Parathyroid adenoma (tissue), 2 donors: ENCODE results near the gene CUX1.

ENCODE experiments used
- H2AFZ ChIP-seq: fragments of 300-600 bp; sonication (generic); one replicate; pipeline ENCODE4 v1.7.0; 2017; ENCODE audit warnings: antibody characterized with exemption, mild to moderate bottlenecking
- H3K27ac ChIP-seq: fragments of 300-600 bp; sonication (generic); one replicate; pipeline ENCODE4 v1.7.0; 2017
- H3K27me3 ChIP-seq: fragments of 300-600 bp; sonication (generic); one replicate; pipeline ENCODE4 v1.7.0; 2017; ENCODE audit warnings: low read length; ENCODE audit not compliant: control insufficient read depth, insufficient read depth
- H3K36me3 ChIP-seq: fragments of 300-600 bp; sonication (generic); one replicate; pipeline ENCODE4 v1.7.0; 2017; ENCODE audit warnings: low read length; ENCODE audit not compliant: control insufficient read depth, insufficient read depth
- H3K4me1 ChIP-seq: fragments of 300-600 bp; sonication (generic); one replicate; pipeline ENCODE4 v1.7.0; 2017; ENCODE audit warnings: control low read depth
- H3K4me2 ChIP-seq: fragments of 300-600 bp; sonication (generic); one replicate; pipeline ENCODE4 v1.7.0; 2017; ENCODE audit warnings: low read length
- H3K4me3 ChIP-seq: fragments of 300-600 bp; sonication (generic); one replicate; pipeline ENCODE4 v1.7.0; 2017; ENCODE audit warnings: low read depth, low read length
- H3K79me2 ChIP-seq: fragments of 300-600 bp; sonication (generic); one replicate; pipeline ENCODE4 v1.7.0; 2017; ENCODE audit warnings: control low read depth
- H3K9ac ChIP-seq: fragments of 300-600 bp; sonication (generic); one replicate; pipeline ENCODE4 v1.7.0; 2017; ENCODE audit warnings: mild to moderate bottlenecking
- H3K9me3 ChIP-seq: fragments of 300-600 bp; sonication (generic); one replicate; pipeline ENCODE4 v1.7.0; 2017; ENCODE audit warnings: low read length; ENCODE audit not compliant: control insufficient read depth
- TF ChIP-seq, protein P1 (sequence below): fragments of 300-600 bp; sonication (generic); IDR thresholded peaks from one replicate; pipeline ENCODE4 v1.7.0; 2017; ENCODE audit warnings: antibody characterized with exemption, mild to moderate bottlenecking
- donor health status: primary hyperparathyroidism.

Gene CUX1

GRCh38 chr7:102095321-102096011 lies 278.0 kb downstream of the CUX1 start:
- Histone ChIP-seq H3K27me3 (no peaks in the 10 kb centered on the region), H3K9me3 (no peaks in the 10 kb centered on the region), H3K79me2 (no peaks in the 10 kb centered on the region), H3K27ac (no peak overlapping the region), H3K36me3 (no peaks in the 10 kb centered on the region), H3K4me2 (no peak overlapping the region), H2AFZ (no peak overlapping the region), H3K4me3 (no peak overlapping the region), H3K4me1 (no peaks in the 10 kb centered on the region), H3K9ac (no peak overlapping the region)
- TF ChIP-seq, protein P1, sequence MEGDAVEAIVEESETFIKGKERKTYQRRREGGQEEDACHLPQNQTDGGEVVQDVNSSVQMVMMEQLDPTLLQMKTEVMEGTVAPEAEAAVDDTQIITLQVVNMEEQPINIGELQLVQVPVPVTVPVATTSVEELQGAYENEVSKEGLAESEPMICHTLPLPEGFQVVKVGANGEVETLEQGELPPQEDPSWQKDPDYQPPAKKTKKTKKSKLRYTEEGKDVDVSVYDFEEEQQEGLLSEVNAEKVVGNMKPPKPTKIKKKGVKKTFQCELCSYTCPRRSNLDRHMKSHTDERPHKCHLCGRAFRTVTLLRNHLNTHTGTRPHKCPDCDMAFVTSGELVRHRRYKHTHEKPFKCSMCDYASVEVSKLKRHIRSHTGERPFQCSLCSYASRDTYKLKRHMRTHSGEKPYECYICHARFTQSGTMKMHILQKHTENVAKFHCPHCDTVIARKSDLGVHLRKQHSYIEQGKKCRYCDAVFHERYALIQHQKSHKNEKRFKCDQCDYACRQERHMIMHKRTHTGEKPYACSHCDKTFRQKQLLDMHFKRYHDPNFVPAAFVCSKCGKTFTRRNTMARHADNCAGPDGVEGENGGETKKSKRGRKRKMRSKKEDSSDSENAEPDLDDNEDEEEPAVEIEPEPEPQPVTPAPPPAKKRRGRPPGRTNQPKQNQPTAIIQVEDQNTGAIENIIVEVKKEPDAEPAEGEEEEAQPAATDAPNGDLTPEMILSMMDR: no peak

DNA sequence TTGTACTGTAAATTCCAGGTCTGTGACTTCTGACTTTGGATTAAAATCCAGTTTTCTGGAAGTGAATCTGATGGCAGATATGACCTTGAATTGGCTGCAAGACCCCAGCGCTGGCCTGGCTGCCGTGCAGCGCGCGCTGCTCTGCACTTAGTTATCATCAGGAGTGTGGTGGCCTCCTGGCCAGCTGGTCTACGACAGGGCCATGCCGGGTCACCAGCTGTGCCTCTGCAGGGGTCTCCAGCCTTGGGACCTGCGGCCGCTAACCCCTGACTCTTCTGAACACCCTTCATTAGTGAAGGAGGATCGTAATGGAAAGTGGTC lies 278.5 kb downstream of the CUX1 start:
- no peak overlapping the region for H3K4me3 ChIP-seq
- no peak overlapping the region for H2AFZ ChIP-seq
- H3K4me1 ChIP-seq: no peaks in the 10 kb centered on the region
- H3K36me3 ChIP-seq: no peaks in the 10 kb centered on the region
- H3K27ac ChIP-seq: no peak overlapping the region
- H3K9ac ChIP-seq: no peak overlapping the region
- H3K4me2 ChIP-seq: no peak overlapping the region
- TF ChIP-seq, protein P1: no peak
- no peaks in the 10 kb centered on the region for H3K79me2 ChIP-seq
- no peaks in the 10 kb centered on the region for H3K27me3 ChIP-seq
- no peaks in the 10 kb centered on the region for H3K9me3 ChIP-seq

DNA sequence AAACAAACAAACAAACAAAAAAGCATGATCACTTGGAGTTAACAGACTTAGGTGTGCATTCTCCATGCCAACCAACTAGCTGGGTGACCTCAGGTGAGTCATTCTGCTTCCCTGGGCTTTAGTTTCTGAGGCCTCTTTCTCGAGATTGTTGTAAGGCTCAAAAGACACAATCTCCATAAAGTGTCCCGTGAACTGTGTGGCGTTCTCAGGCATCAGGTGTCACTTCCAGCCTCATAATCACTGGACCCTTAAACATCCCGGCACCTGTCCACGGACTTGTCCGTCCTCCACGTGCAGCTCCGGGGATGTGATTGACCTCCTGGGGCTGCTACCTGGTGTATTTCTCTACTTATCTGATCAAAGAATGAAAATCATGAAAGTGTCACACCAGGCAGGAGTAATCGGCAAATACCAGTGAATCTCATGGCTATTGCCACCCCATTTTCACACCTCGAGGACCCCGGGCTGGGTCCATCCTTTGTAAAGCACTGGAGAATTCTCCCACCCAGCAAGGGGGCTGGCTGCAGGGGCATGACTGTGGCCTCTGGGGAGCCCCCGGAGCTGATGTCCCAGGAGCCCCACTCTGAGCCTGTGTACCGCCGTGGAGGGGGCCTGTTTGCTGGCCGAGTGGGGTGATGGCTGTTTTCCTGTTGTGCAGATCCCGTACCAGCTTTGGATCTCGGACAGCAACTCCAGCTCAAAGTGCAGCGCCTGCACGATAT lies 279.4 kb downstream of the CUX1 start:
- no peak overlapping the region for H3K4me2 ChIP-seq
- TF ChIP-seq, protein P1: no peak
- H3K9ac ChIP-seq: no peak overlapping the region
- no peak overlapping the region for H2AFZ ChIP-seq
- H3K4me3 ChIP-seq: no peak overlapping the region
- H3K79me2 ChIP-seq: no peaks in the 10 kb centered on the region
- no peaks in the 10 kb centered on the region for H3K4me1 ChIP-seq
- H3K36me3 ChIP-seq: no peaks in the 10 kb centered on the region
- no peaks in the 10 kb centered on the region for H3K27me3 ChIP-seq
- no peaks in the 10 kb centered on the region for H3K9me3 ChIP-seq
- H3K27ac ChIP-seq: no peak overlapping the region

DNA sequence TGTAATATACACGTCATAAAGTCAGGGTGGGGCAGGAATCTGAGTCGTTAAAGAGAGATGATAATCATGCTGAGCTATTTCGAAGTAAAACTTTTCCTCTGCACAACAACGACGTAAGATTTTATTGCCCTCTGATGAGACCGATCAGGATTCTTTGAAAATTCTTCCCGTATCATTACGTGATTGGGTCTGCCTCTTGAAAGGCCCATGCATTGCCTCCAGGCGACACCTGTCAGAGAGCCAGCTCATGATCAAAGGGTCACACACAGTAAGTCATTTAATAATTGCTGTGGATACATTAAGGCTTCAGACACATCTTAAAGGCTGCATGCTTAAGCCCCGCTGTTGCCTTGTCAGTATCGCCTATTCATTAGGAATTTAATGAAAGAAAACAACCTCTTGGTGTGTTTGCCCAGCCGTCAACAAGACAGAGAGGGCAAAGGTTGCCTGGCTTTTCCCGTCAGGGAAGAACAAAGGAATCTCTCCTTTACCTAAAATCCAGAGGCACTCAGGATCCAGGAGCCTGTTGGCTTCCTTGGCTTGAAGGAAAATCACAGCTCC lies 280.3 kb downstream of the CUX1 start:
- H3K27ac ChIP-seq: no peak overlapping the region
- TF ChIP-seq, protein P1: no peak
- no peaks in the 10 kb centered on the region for H3K9me3 ChIP-seq

More for the DNA sequence above, 280.3 kb downstream of the CUX1 start:
- Histone ChIP-seq H3K27me3 (no peaks in the 10 kb centered on the region), H3K9ac (no peak overlapping the region), H3K36me3 (no peaks in the 10 kb centered on the region), H3K4me1 (no peaks in the 10 kb centered on the region), H3K79me2 (no peaks in the 10 kb centered on the region), H3K4me3 (no peak overlapping the region), H3K4me2 (no peak overlapping the region), H2AFZ (no peak overlapping the region)
